Kidney epithelial cell (primary cell): Measurements from ENCODE around the gene SND1. TPM values are rescaled to one million over a fixed set of nuclear protein-coding genes. Genes with fewer than 3 reads are reported as not detected.

Source experiments
- DNase-seq: peaks from one replicate; pipeline ENCODE4 v3.0.0-alpha.2; 2010; ENCODE audit warnings: low read depth
- H3K27me3 ChIP-seq: 2 replicates; pipeline ENCODE4 v1.6.0; 2011; ENCODE audit warnings: low read length; ENCODE audit not compliant: control insufficient read depth, insufficient read depth
- H3K36me3 ChIP-seq: 2 replicates; pipeline ENCODE4 v1.5.1; 2011; ENCODE audit warnings: low read length; ENCODE audit not compliant: control insufficient read depth, insufficient read depth
- H3K4me3 ChIP-seq: 2 replicates; pipeline ENCODE4 v1.5.1; 2011; ENCODE audit warnings: low read depth, mild to moderate bottlenecking, control low read depth, low read length
- total RNA-seq: library from RNA; depleted of rRNA; stranded (reverse); fragments of >200 nt; gene quantifications from 2 replicates; pipeline ENCODE4 v1.2.3, GENCODE V29; 2015
- TF ChIP-seq, protein P1 (sequence below): IDR thresholded peaks from 2 replicates; pipeline ENCODE4 v1.5.1; 2011; ENCODE audit warnings: mild to moderate bottlenecking, moderate library complexity, low read length, control low read depth, inconsistent platforms; ENCODE audit not compliant: insufficient read depth, poor library complexity, severe bottlenecking

The SND1 gene
- total RNA-seq, 1 donor from 2014 or later = 257 TPM

GRCh38 chr7:128024151-128024550, 372.2 kb downstream of the SND1 start:
- no peak overlapping the region for H3K4me3 ChIP-seq
- no peaks in the 10 kb centered on the region for H3K36me3 ChIP-seq
- TF ChIP-seq, protein P1, sequence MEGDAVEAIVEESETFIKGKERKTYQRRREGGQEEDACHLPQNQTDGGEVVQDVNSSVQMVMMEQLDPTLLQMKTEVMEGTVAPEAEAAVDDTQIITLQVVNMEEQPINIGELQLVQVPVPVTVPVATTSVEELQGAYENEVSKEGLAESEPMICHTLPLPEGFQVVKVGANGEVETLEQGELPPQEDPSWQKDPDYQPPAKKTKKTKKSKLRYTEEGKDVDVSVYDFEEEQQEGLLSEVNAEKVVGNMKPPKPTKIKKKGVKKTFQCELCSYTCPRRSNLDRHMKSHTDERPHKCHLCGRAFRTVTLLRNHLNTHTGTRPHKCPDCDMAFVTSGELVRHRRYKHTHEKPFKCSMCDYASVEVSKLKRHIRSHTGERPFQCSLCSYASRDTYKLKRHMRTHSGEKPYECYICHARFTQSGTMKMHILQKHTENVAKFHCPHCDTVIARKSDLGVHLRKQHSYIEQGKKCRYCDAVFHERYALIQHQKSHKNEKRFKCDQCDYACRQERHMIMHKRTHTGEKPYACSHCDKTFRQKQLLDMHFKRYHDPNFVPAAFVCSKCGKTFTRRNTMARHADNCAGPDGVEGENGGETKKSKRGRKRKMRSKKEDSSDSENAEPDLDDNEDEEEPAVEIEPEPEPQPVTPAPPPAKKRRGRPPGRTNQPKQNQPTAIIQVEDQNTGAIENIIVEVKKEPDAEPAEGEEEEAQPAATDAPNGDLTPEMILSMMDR = no peak
- H3K27me3 ChIP-seq = no peaks in the 10 kb centered on the region
- no peak for DNase-seq

DNA sequence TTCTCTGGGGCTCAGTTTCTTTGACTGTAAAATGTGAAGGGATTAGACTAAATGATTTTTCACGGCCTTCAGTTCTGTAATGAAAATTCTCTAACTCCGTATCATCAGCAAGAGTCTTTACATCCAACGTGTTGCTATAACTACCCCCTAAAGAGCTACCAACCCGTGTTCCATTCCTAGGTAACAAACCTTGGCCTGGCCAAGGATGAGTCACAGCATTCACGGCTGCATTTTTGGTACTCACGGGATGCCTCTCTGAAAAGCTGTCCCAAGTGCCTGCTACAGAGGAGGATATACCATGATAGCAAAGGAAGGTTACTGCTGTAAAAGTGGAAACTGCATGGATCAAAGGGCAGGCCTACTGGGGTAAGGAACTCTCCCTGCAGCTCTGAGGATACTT, 373.4 kb downstream of the SND1 start:
- Histone ChIP-seq H3K36me3 (no peaks in the 10 kb centered on the region), H3K4me3 (no peak overlapping the region), H3K27me3 (peaks cover 3% of the 10 kb centered on the region)
- TF ChIP-seq, protein P1 = no peak
- no peak for DNase-seq

DNA sequence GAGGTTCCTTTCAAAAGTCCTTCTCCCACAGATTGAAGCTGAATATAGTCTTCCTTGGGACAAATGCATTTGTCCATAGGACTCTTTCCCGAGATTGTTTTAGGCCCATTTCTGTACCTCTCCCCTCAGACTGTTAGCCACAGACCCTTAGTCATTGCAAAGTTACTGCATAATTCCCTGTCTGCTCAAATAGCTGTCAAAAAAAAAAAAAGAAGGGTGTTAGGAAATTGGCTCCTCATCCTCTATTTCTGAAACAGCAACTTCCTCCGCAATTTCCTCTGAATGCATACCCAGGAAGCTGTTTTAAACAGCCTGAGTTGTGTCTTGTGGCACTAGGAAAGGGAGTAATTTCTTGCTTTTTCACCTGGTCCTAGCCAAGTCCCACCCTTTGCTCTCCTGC, 373.8 kb downstream of the SND1 start:
- H3K36me3 ChIP-seq = no peaks in the 10 kb centered on the region
- DNase-seq = no peak
- TF ChIP-seq, protein P1 = no peak
- peaks cover 6% of the 10 kb centered on the region for H3K27me3 ChIP-seq
- no peak overlapping the region for H3K4me3 ChIP-seq

GRCh38 chr7:128026551-128026950, 374.6 kb downstream of the SND1 start:
- TF ChIP-seq, protein P1 = no peak
- no peak for DNase-seq
- Histone ChIP-seq H3K4me3 (no peak overlapping the region), H3K36me3 (no peaks in the 10 kb centered on the region), H3K27me3 (peaks cover 6% of the 10 kb centered on the region)

GRCh38 chr7:128027485-128027980, 375.5 kb downstream of the SND1 start:
- DNase-seq = no peak
- H3K27me3 ChIP-seq = peaks cover 8% of the 10 kb centered on the region
- H3K4me3 ChIP-seq = no peak overlapping the region
- TF ChIP-seq, protein P1 = no peak
- no peaks in the 10 kb centered on the region for H3K36me3 ChIP-seq

GRCh38 chr7:128029405-128029995, 377.5 kb downstream of the SND1 start:
- Histone ChIP-seq H3K4me3 (no peak overlapping the region), H3K36me3 (no peaks in the 10 kb centered on the region), H3K27me3 (peaks cover 14% of the 10 kb centered on the region)
- DNase-seq = no peak
- TF ChIP-seq, protein P1 = no peak
